IMR-90 (cell line): ENCODE measurements around the gene RDH16. TPM values are rescaled to one million over a fixed set of nuclear protein-coding genes. Genes with fewer than 3 reads are reported as not detected.
"Not testable (repeated sequence)": the region's sequence is repeated elsewhere in the genome, so short reads cannot be mapped to it uniquely, and the experiment has no call there.

Source experiments
- ATAC-seq: fragments of 200-7000 bp; cut with Tn5 transposase; 2 replicates; pipeline ENCODE4 v1.9.1; 2020; ENCODE audit warnings: low read depth, mild to moderate bottlenecking, moderate library complexity
- BruUV-seq: library from RNA; stranded (reverse); fragments of 400-500 nt; replicated peaks from 2 replicates; lab custom pipeline; 2021; lab: Mats Ljungman, UMichigan
- CTCF ChIA-PET: fragments of 300-600 bp; formaldehyde crosslinking; extraction: SDS; loops from one replicate; lab custom pipeline; 2021; ENCODE audit warnings: antibody characterized with exemption; lab: Yijun Ruan, JAX
- POLR2A ChIA-PET: fragments of 300-600 bp; sonication (Branson Sonifier 250); formaldehyde crosslinking; loops from one replicate; lab custom pipeline; 2022; ENCODE audit warnings: antibody characterized with exemption; ENCODE audit not compliant: unreplicated experiment; lab: Charles Lee
- DNase-seq: peaks from one replicate; pipeline ENCODE4 v3.0.0; 2013
- H2AFZ ChIP-seq: replicated peaks from 2 replicates; pipeline ENCODE3; 2013; ENCODE audit warnings: low read length, mild to moderate bottlenecking; ENCODE audit not compliant: poor library complexity
- H2AK5ac ChIP-seq: 2 replicates; pipeline ENCODE4 v1.6.1; 2013; ENCODE audit warnings: low read depth, low read length, inconsistent platforms
- H2AK9ac ChIP-seq: replicated peaks from 2 replicates; pipeline ENCODE3; 2013; ENCODE audit warnings: mild to moderate bottlenecking, low read depth, low read length, moderate library complexity; ENCODE audit not compliant: poor library complexity
- H2BK120ac ChIP-seq: 2 replicates; pipeline ENCODE4 v1.6.1; 2013; ENCODE audit warnings: low read depth, low read length, inconsistent platforms
- H2BK15ac ChIP-seq: 3 replicates; pipeline ENCODE4 v1.6.1; 2013; ENCODE audit warnings: low read depth, low read length, inconsistent platforms
- H2BK20ac ChIP-seq: 2 replicates; pipeline ENCODE4 v1.6.1; 2013; ENCODE audit warnings: low read depth, mild to moderate bottlenecking, inconsistent platforms, low read length, moderate library complexity
- H2BK5ac ChIP-seq: 2 replicates; pipeline ENCODE4 v1.6.1; 2013; ENCODE audit warnings: mild to moderate bottlenecking, low read depth, low read length, inconsistent platforms; ENCODE audit not compliant: poor library complexity, severe bottlenecking
- H3K14ac ChIP-seq: replicated peaks from 2 replicates; pipeline ENCODE4 v1.6.1; 2013; ENCODE audit warnings: low read depth, low read length, inconsistent platforms
- H3K18ac ChIP-seq: 2 replicates; pipeline ENCODE4 v1.6.1; 2013; ENCODE audit warnings: low read depth, low read length, control low read depth
- H3K23ac ChIP-seq: 2 replicates; pipeline ENCODE4 v1.6.1; 2013; ENCODE audit warnings: low read depth, low read length, inconsistent platforms
- H3K27ac ChIP-seq: 2 replicates; pipeline ENCODE4 v1.5.1; 2013; ENCODE audit warnings: mild to moderate bottlenecking, control low read depth, low read length; ENCODE audit not compliant: insufficient read depth
- H3K27me3 ChIP-seq: 2 replicates; pipeline ENCODE4 v1.6.1; 2013; ENCODE audit warnings: low read length; ENCODE audit not compliant: control insufficient read depth, insufficient read depth
- H3K36me3 ChIP-seq: 2 replicates; pipeline ENCODE4 v1.6.1; 2013; ENCODE audit warnings: low read length, mixed read lengths; ENCODE audit not compliant: control insufficient read depth, insufficient read depth
- H3K4ac ChIP-seq: 2 replicates; pipeline ENCODE4 v1.6.1; 2013; ENCODE audit warnings: low read depth, low read length, inconsistent platforms
- H3K4me1 ChIP-seq: 2 replicates; pipeline ENCODE4 v1.6.1; 2013; ENCODE audit warnings: low read length, mixed read lengths; ENCODE audit not compliant: control insufficient read depth, insufficient read depth
- H3K4me2 ChIP-seq: 2 replicates; pipeline ENCODE4 v1.6.1; 2013; ENCODE audit warnings: low read depth, mild to moderate bottlenecking, control low read depth, low read length, moderate library complexity
- H3K4me3 ChIP-seq: 2 replicates; pipeline ENCODE4 v1.5.1; 2013; ENCODE audit warnings: low read depth, mild to moderate bottlenecking, control low read depth, low read length, moderate library complexity; ENCODE audit not compliant: insufficient read depth
- H3K56ac ChIP-seq: 2 replicates; pipeline ENCODE4 v1.6.1; 2013; ENCODE audit warnings: low read length, inconsistent platforms; ENCODE audit not compliant: insufficient read depth; ENCODE audit errors: extremely low read depth
- H3K79me1 ChIP-seq, 2 experiments: 2 replicates each; pipeline ENCODE4 v1.6.1; 2013; ENCODE audit warnings: low read length in 2 of 2, inconsistent platforms in 1 of 2, low read depth in 1 of 2
- H3K9ac ChIP-seq: 2 replicates; pipeline ENCODE4 v1.6.1; 2013; ENCODE audit warnings: low read depth, low read length, control low read depth
- H3K9me1 ChIP-seq: 2 replicates; pipeline ENCODE4 v1.6.1; 2013; ENCODE audit warnings: low read length, inconsistent platforms; ENCODE audit not compliant: insufficient read depth
- H3K9me3 ChIP-seq: 2 replicates; pipeline ENCODE4 v1.6.1; 2013; ENCODE audit warnings: low read length; ENCODE audit not compliant: control insufficient read depth, insufficient read depth
- H4K20me1 ChIP-seq: 2 replicates; pipeline ENCODE4 v1.6.1; 2013; ENCODE audit warnings: low read length, inconsistent platforms; ENCODE audit not compliant: insufficient read depth
- H4K5ac ChIP-seq: 2 replicates; pipeline ENCODE4 v1.6.1; 2013; ENCODE audit warnings: mild to moderate bottlenecking, low read depth, low read length, control low read depth
- H4K8ac ChIP-seq, 2 experiments: 2 replicates each; pipeline ENCODE4 v1.6.1; 2013; ENCODE audit warnings: low read depth in 2 of 2, low read length in 2 of 2, control low read depth in 1 of 2, inconsistent platforms in 1 of 2
- H4K91ac ChIP-seq: 2 replicates; pipeline ENCODE4 v1.6.1; 2013; ENCODE audit warnings: low read depth, low read length, inconsistent platforms; ENCODE audit not compliant: insufficient read depth
- CHD1 ChIP-seq: IDR thresholded peaks from 2 replicates; pipeline ENCODE4 v1.6.1; 2012; ENCODE audit warnings: low read depth, low read length, improper control_type of control experiment
- FOS ChIP-seq: fragments of 150-350 bp; IDR thresholded peaks from 2 replicates; pipeline ENCODE4 v1.6.1; 2016; ENCODE audit warnings: low read depth, low read length
- MAZ ChIP-seq: IDR thresholded peaks from 2 replicates; pipeline ENCODE4 v1.6.1; 2012; ENCODE audit warnings: low read depth, mild to moderate bottlenecking, low read length, improper control_type of control experiment, moderate library complexity, borderline replicate concordance
- MXI1 ChIP-seq: IDR thresholded peaks from 2 replicates; pipeline ENCODE4 v1.6.1; 2012; ENCODE audit warnings: low read depth, mild to moderate bottlenecking, low read length, moderate library complexity, borderline replicate concordance
- NFE2L2 ChIP-seq: fragments of 150-350 bp; IDR thresholded peaks from 2 replicates; pipeline ENCODE4 v1.6.1; 2016; ENCODE audit warnings: low read depth, mild to moderate bottlenecking, low read length
- POLR2A ChIP-seq: IDR thresholded peaks from 2 replicates; pipeline ENCODE4 v1.6.1; 2012; ENCODE audit warnings: mild to moderate bottlenecking, low read depth, low read length
- RFX5 ChIP-seq: IDR thresholded peaks from 2 replicates; pipeline ENCODE4 v1.8.0; 2012; ENCODE audit warnings: low read depth, mild to moderate bottlenecking, low read length, moderate library complexity
- WGBS, 2 experiments: methylation state at CpG; one replicate each; pipeline versions ENCODE4 v1.1.5 to v1.1.7; 2013; ENCODE audit warnings: missing lambda C conversion rate in 2 of 2; ENCODE audit not compliant: insufficient read length in 1 of 2; ENCODE audit errors: extremely low coverage in 2 of 2; 5-methylcytosine and 5-hydroxymethylcytosine counted together
- dilution Hi-C: fragments of 300-500 bp; cut with HindIII; formaldehyde crosslinking; loops from one replicate; pipeline ENCODE4 v1.14.3; 2018; ENCODE audit warnings: low sequenced_read_pairs; ENCODE audit not compliant: unreplicated experiment
- in situ Hi-C: fragments of 300-500 bp; cut with MboI; formaldehyde crosslinking; loops from 3 replicates; pipeline ENCODE4 v1.14.3; 2019; ENCODE audit warnings: low sequenced_read_pairs, inconsistent platforms, mixed read lengths
- intact Hi-C: fragments of 100-400 bp; cut with micrococcal nuclease; formaldehyde crosslinking; loops from 2 replicates; pipeline ENCODE4 v1.10.0; 2022
- polyA plus RNA-seq, 3 experiments: library from polyadenylated mRNA; depleted of rRNA; stranded (reverse); fragments of >200 nt; gene quantifications; 2 replicates each; pipeline ENCODE4 v1.2.3, GENCODE V29; 2012; ENCODE audit warnings: low replicate concordance in 1 of 3
- total RNA-seq: library from RNA; depleted of rRNA; stranded (reverse); fragments of >200 nt; gene quantifications from 2 replicates; pipeline ENCODE4 v1.2.3, GENCODE V29; 2012
- TF ChIP-seq, protein P1 (sequence below): fragments of 150-350 bp; IDR thresholded peaks from 2 replicates; pipeline ENCODE4 v1.6.1; 2017; ENCODE audit warnings: mild to moderate bottlenecking, antibody characterized with exemption, low read length, low read depth

RDH16 gene
- total and polyA plus RNA-seq, 2 of the 4 experiments (the other 2 are of a cell fraction), result not detected

GRCh38 chr12:56921346-56921745, 36.1 kb downstream of the RDH16 start:
- CTCF ChIA-PET, result no interaction called here
- WGBS, 2 experiments, result no CpG with 5 or more reads among the region's 1 CpG
- TF ChIP-seq, protein P1, sequence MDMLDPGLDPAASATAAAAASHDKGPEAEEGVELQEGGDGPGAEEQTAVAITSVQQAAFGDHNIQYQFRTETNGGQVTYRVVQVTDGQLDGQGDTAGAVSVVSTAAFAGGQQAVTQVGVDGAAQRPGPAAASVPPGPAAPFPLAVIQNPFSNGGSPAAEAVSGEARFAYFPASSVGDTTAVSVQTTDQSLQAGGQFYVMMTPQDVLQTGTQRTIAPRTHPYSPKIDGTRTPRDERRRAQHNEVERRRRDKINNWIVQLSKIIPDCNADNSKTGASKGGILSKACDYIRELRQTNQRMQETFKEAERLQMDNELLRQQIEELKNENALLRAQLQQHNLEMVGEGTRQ, result no peak
- TF ChIP-seq NFE2L2 (no peak), RFX5 (no peak), MAZ (no peak), POLR2A (no peak), MXI1 (no peak), FOS (no peak), CHD1 (no peak)

GRCh38 chr12:56918139-56918538, 39.3 kb downstream of the RDH16 start:
- CTCF ChIA-PET, ATAC-seq, H3K23ac ChIP-seq, in situ Hi-C loops, H3K56ac ChIP-seq, H3K9me1 ChIP-seq, H3K14ac ChIP-seq, H3K4ac ChIP-seq, H3K36me3 ChIP-seq, H3K27me3 ChIP-seq, H2AK9ac ChIP-seq, H3K9ac ChIP-seq, H3K4me1 ChIP-seq, H2AFZ ChIP-seq, H2BK120ac ChIP-seq, intact Hi-C loops, H2BK5ac ChIP-seq, BruUV-seq, H2BK20ac ChIP-seq, DNase-seq, H3K18ac ChIP-seq, H4K91ac ChIP-seq, H3K4me2 ChIP-seq, H3K9me3 ChIP-seq, H2AK5ac ChIP-seq, H3K27ac ChIP-seq, H4K20me1 ChIP-seq, H2BK15ac ChIP-seq, H3K79me1 ChIP-seq, H4K5ac ChIP-seq, POLR2A ChIA-PET, dilution Hi-C loops, H3K4me3 ChIP-seq, H4K8ac ChIP-seq: not testable (repeated sequence)
- no CpG with 5 or more reads among the region's 3 CpGs for WGBS, 2 experiments

More at GRCh38 chr12:56921346-56921745, 36.1 kb downstream of the RDH16 start:
- Histone ChIP-seq H3K79me1 (no peaks in the 10 kb centered on the region), H2AK5ac (no peak overlapping the region), H3K56ac (no peak overlapping the region), H2BK120ac (no peak overlapping the region), H3K9me1 (0 out of 2 replicates have a peak, but pooled peaks cover 3% of the 10 kb centered on the region), H2AK9ac (no peak overlapping the region), H3K4me1 (no peaks in the 10 kb centered on the region), H2BK20ac (no peak overlapping the region), H3K27ac (no peak overlapping the region), H3K9me3 (no peaks in the 10 kb centered on the region), H2BK15ac (no peak overlapping the region), H4K5ac (no peak overlapping the region), H3K4ac (no peak overlapping the region), H3K9ac (no peak overlapping the region), H3K36me3 (no peaks in the 10 kb centered on the region), H4K20me1 (no peaks in the 10 kb centered on the region), H2AFZ (no peak overlapping the region), H4K91ac (no peak overlapping the region), H2BK5ac (no peak overlapping the region), H3K18ac (no peak overlapping the region), H3K23ac (no peak overlapping the region), H3K27me3 (peaks cover 26% of the 10 kb centered on the region), H3K14ac (no peak overlapping the region), H3K4me3 (no peak overlapping the region), H4K8ac (no peak overlapping the region), H3K4me2 (no peak overlapping the region)
- no TSS peak for BruUV-seq
- in situ Hi-C loops, result no loop called here
- POLR2A ChIA-PET, result no interaction called here
- DNase-seq (no peak), ATAC-seq (no peak)
- dilution Hi-C loops, result no loop called here
- intact Hi-C loops, result no loop called here
